ENCODE results near the gene IFI27. TPM values are rescaled to one million over a fixed set of nuclear protein-coding genes. Genes with fewer than 3 reads are reported as not detected.

IFI27 gene
- total RNA-seq, 5 donors from 2014 or later (not counting 1 experiment from before 2014, with no cell fraction given), result 1.6 to 6.1 (median 1.8) TPM

GRCh38 chr14:94087891-94088290 is 22.6 kb upstream of the IFI27 start:
- Histone ChIP-seq H3K36me3 (ENCODE audit: control insufficient read depth in 2 of 2, extremely low read depth in 1 of 2, insufficient read depth in 1 of 2, low read length in 1 of 2) (no peaks in the 10 kb centered on the region), H3K27ac (ENCODE audit: low read length) (no peak overlapping the region), H3K9me3 (no peaks in the 10 kb centered on the region), H3K4me3 (ENCODE audit: control insufficient read depth in 1 of 2, extremely low read depth in 1 of 2, low read length in 1 of 2) (no peak overlapping the region), H3K4me1 (ENCODE audit: control insufficient read depth in 1 of 2, extremely low read depth in 1 of 2, insufficient read depth in 2 of 2, low read length in 2 of 2) (no peaks in the 10 kb centered on the region), H3K27me3 (replicated peaks in 1 of 2; ENCODE audit: control insufficient read depth in 2 of 2, extremely low read depth in 1 of 2, insufficient read depth in 2 of 2, low read length in 1 of 2) (no peaks in the 10 kb centered on the region)
- H3K27me3 Mint-ChIP-seq, result no peaks in the 10 kb centered on the region
- POLR2A ChIA-PET, result interaction anchor here (0.6 to 0.7 kb wide), 3 partner anchors 31 to 863 kb away, joined by 3 to 7 read pairs (median 6); no protein-coding TSS in a partner anchor
- H3K9me3 Mint-ChIP-seq, result peaks cover 0 to 3% (median 0%) of the 10 kb centered on the region in 3 donors
- H3K36me3 Mint-ChIP-seq, result no peaks in the 10 kb centered on the region
- DNase-seq (no peak), ATAC-seq (replicated peaks in 1 of 4) (no peak)
- no peak overlapping the region for H3K27ac Mint-ChIP-seq
- CTCF ChIA-PET, result interaction anchor here (0.7 kb wide), 2 partner anchors 80 to 328 kb away, joined by 3 to 4 read pairs; no protein-coding TSS in a partner anchor
- no peak overlapping the region for H3K4me3 Mint-ChIP-seq
- peaks cover 0 to 3% (median under 1%) of the 10 kb centered on the region in 3 donors for H3K4me1 Mint-ChIP-seq
- 79% methylated on average over 2 of the region's 4 CpGs for WGBS (ENCODE audit: insufficient coverage)

GRCh38 chr14:94088516-94088915 is 22.0 kb upstream of the IFI27 start:
- Histone ChIP-seq H3K27me3 (replicated peaks in 1 of 2; ENCODE audit: control insufficient read depth in 2 of 2, extremely low read depth in 1 of 2, insufficient read depth in 2 of 2, low read length in 1 of 2) (no peaks in the 10 kb centered on the region), H3K4me1 (ENCODE audit: control insufficient read depth in 1 of 2, extremely low read depth in 1 of 2, insufficient read depth in 2 of 2, low read length in 2 of 2) (no peaks in the 10 kb centered on the region), H3K27ac (ENCODE audit: low read length) (no peak overlapping the region), H3K4me3 (ENCODE audit: control insufficient read depth in 1 of 2, extremely low read depth in 1 of 2, low read length in 1 of 2) (no peak overlapping the region), H3K36me3 (ENCODE audit: control insufficient read depth in 2 of 2, extremely low read depth in 1 of 2, insufficient read depth in 1 of 2, low read length in 1 of 2) (no peaks in the 10 kb centered on the region), H3K9me3 (no peaks in the 10 kb centered on the region)
- DNase-seq, result no peak
- H3K27me3 Mint-ChIP-seq, result no peaks in the 10 kb centered on the region
- ChIA-PET CTCF (interaction anchor here (0.5 to 0.7 kb wide), 3 partner anchors 44 to 191 kb away, joined by 3 to 6 read pairs (median 4); no protein-coding TSS in a partner anchor), POLR2A (interaction anchor here in 1 of 2 donors (0.6 kb wide), 1 partner anchor 31 kb away, joined by 3 read pairs; no protein-coding TSS in a partner anchor)
- no peaks in the 10 kb centered on the region for H3K4me1 Mint-ChIP-seq
- no peak overlapping the region for H3K4me3 Mint-ChIP-seq
- peaks cover 0 to 3% (median 0%) of the 10 kb centered on the region in 3 donors for H3K9me3 Mint-ChIP-seq
- no peak overlapping the region for H3K27ac Mint-ChIP-seq
- no peaks in the 10 kb centered on the region for H3K36me3 Mint-ChIP-seq
- no CpG with 5 or more reads among the region's 5 CpGs for WGBS (ENCODE audit: insufficient coverage)
- no peak for ATAC-seq (replicated peaks in 1 of 4)

- Histone ChIP-seq H3K27me3 (replicated peaks in 1 of 2; ENCODE audit: control insufficient read depth in 2 of 2, extremely low read depth in 1 of 2, insufficient read depth in 2 of 2, low read length in 1 of 2) (no peaks in the 10 kb centered on the region), H3K27ac (ENCODE audit: low read length) (no peak overlapping the region), H3K4me1 (ENCODE audit: control insufficient read depth in 1 of 2, extremely low read depth in 1 of 2, insufficient read depth in 2 of 2, low read length in 2 of 2) (no peaks in the 10 kb centered on the region), H3K4me3 (ENCODE audit: control insufficient read depth in 1 of 2, extremely low read depth in 1 of 2, low read length in 1 of 2) (no peak overlapping the region), H3K9me3 (no peaks in the 10 kb centered on the region), H3K36me3 (ENCODE audit: control insufficient read depth in 2 of 2, extremely low read depth in 1 of 2, insufficient read depth in 1 of 2, low read length in 1 of 2) (no peaks in the 10 kb centered on the region)
- Mint-ChIP-seq H3K4me1 (no peaks in the 10 kb centered on the region), H3K27ac (no peak overlapping the region), H3K36me3 (no peaks in the 10 kb centered on the region), H3K9me3 (peaks cover 0 to 3% (median 0%) of the 10 kb centered on the region in 3 donors), H3K27me3 (no peaks in the 10 kb centered on the region), H3K4me3 (no peak overlapping the region)
- ATAC-seq (replicated peaks in 1 of 4), result no peak
- DNase-seq, result no peak
- 93% methylated on average over 2 of the region's 4 CpGs for WGBS (ENCODE audit: insufficient coverage)
- POLR2A ChIA-PET, result no interaction called here
- CTCF ChIA-PET, result no interaction called here
Measured at GRCh38 chr14:94089479-94089878, 21.1 kb upstream of the IFI27 start.

GRCh38 chr14:94093418-94093817 is 17.1 kb upstream of the IFI27 start:
- H3K4me1 ChIP-seq (ENCODE audit: control insufficient read depth in 1 of 2, extremely low read depth in 1 of 2, insufficient read depth in 2 of 2, low read length in 2 of 2), result no peaks in the 10 kb centered on the region
- ChIA-PET POLR2A (no interaction called here), CTCF (interaction anchor here in 1 of 2 donors (0.7 kb wide), 1 partner anchor 31 kb away, joined by 3 read pairs; no protein-coding TSS in a partner anchor)
- Mint-ChIP-seq H3K9me3 (no peaks in the 10 kb centered on the region), H3K27me3 (no peaks in the 10 kb centered on the region), H3K4me1 (no peaks in the 10 kb centered on the region), H3K36me3 (peaks cover 7% of the 10 kb centered on the region), H3K27ac (no peak overlapping the region), H3K4me3 (no peak overlapping the region)
- no peak for ATAC-seq (replicated peaks in 1 of 4)
- no peak overlapping the region for H3K27ac ChIP-seq (ENCODE audit: low read length)
- WGBS (ENCODE audit: insufficient coverage), result no CpG with 5 or more reads among the region's 2 CpGs
- no peaks in the 10 kb centered on the region for H3K9me3 ChIP-seq
- H3K27me3 ChIP-seq (replicated peaks in 1 of 2; ENCODE audit: control insufficient read depth in 2 of 2, extremely low read depth in 1 of 2, insufficient read depth in 2 of 2, low read length in 1 of 2), result no peaks in the 10 kb centered on the region
- H3K36me3 ChIP-seq (ENCODE audit: control insufficient read depth in 2 of 2, extremely low read depth in 1 of 2, insufficient read depth in 1 of 2, low read length in 1 of 2), result peaks cover 0 to 5% of the 10 kb centered on the region in 2 donors
- no peak for DNase-seq
- no peak overlapping the region for H3K4me3 ChIP-seq (ENCODE audit: control insufficient read depth in 1 of 2, extremely low read depth in 1 of 2, low read length in 1 of 2)

- Histone ChIP-seq H3K4me1 (ENCODE audit: control insufficient read depth in 1 of 2, extremely low read depth in 1 of 2, insufficient read depth in 2 of 2, low read length in 2 of 2) (no peaks in the 10 kb centered on the region), H3K4me3 (ENCODE audit: control insufficient read depth in 1 of 2, extremely low read depth in 1 of 2, low read length in 1 of 2) (no peak overlapping the region), H3K36me3 (ENCODE audit: control insufficient read depth in 2 of 2, extremely low read depth in 1 of 2, insufficient read depth in 1 of 2, low read length in 1 of 2) (peaks cover 0 to 5% of the 10 kb centered on the region in 2 donors), H3K27me3 (replicated peaks in 1 of 2; ENCODE audit: control insufficient read depth in 2 of 2, extremely low read depth in 1 of 2, insufficient read depth in 2 of 2, low read length in 1 of 2) (no peaks in the 10 kb centered on the region), H3K27ac (ENCODE audit: low read length) (no peak overlapping the region), H3K9me3 (no peaks in the 10 kb centered on the region)
- POLR2A ChIA-PET, result no interaction called here
- Mint-ChIP-seq H3K4me3 (no peak overlapping the region), H3K36me3 (peaks cover 7% of the 10 kb centered on the region), H3K27ac (no peak overlapping the region), H3K4me1 (no peaks in the 10 kb centered on the region), H3K27me3 (no peaks in the 10 kb centered on the region), H3K9me3 (no peaks in the 10 kb centered on the region)
- DNase-seq (no peak), ATAC-seq (replicated peaks in 1 of 4) (no peak)
- WGBS (ENCODE audit: insufficient coverage), result 100% methylated on average over 2 of the region's 4 CpGs
- CTCF ChIA-PET, result interaction anchor here in 1 of 2 donors (0.6 kb wide), 1 partner anchor 12 kb away, joined by 6 read pairs; no protein-coding TSS in a partner anchor
Measured at GRCh38 chr14:94097091-94097490, 13.4 kb upstream of the IFI27 start.

GRCh38 chr14:94098326-94098992 is 12.1 kb upstream of the IFI27 start:
- Histone ChIP-seq H3K36me3 (ENCODE audit: control insufficient read depth in 2 of 2, extremely low read depth in 1 of 2, insufficient read depth in 1 of 2, low read length in 1 of 2) (peaks cover 0 to 7% of the 10 kb centered on the region in 2 donors), H3K4me3 (ENCODE audit: control insufficient read depth in 1 of 2, extremely low read depth in 1 of 2, low read length in 1 of 2) (no peak overlapping the region), H3K27me3 (replicated peaks in 1 of 2; ENCODE audit: control insufficient read depth in 2 of 2, extremely low read depth in 1 of 2, insufficient read depth in 2 of 2, low read length in 1 of 2) (no peaks in the 10 kb centered on the region), H3K27ac (ENCODE audit: low read length) (no peak overlapping the region), H3K4me1 (ENCODE audit: control insufficient read depth in 1 of 2, extremely low read depth in 1 of 2, insufficient read depth in 2 of 2, low read length in 2 of 2) (no peaks in the 10 kb centered on the region), H3K9me3 (no peaks in the 10 kb centered on the region)
- WGBS (ENCODE audit: insufficient coverage), result 76% methylated on average over 8 of the region's 10 CpGs
- no peak for ATAC-seq (replicated peaks in 1 of 4)
- Mint-ChIP-seq H3K36me3 (peaks cover 7% of the 10 kb centered on the region), H3K27me3 (no peaks in the 10 kb centered on the region), H3K4me1 (no peaks in the 10 kb centered on the region), H3K9me3 (no peaks in the 10 kb centered on the region), H3K27ac (no peak overlapping the region), H3K4me3 (no peak overlapping the region)
- ChIA-PET POLR2A (no interaction called here), CTCF (no interaction called here)
- DNase-seq, result no peak
